Endothelial cell of umbilical vein (primary cell): ENCODE data around the gene SEMA4D. TPM values are rescaled to one million over a fixed set of nuclear protein-coding genes. Genes with fewer than 3 reads are reported as not detected.
A peak's percentile ranks its signal among the peaks of the same experiment; 100 is the strongest.

Experiments used
- BruUV-seq: library from RNA; stranded (reverse); fragments of 400-500 nt; replicated peaks from 2 replicates; lab custom pipeline; 2021; lab: Mats Ljungman, UMichigan
- CTCF ChIA-PET: fragments of 300-600, 350-600 bp; sonication (Branson Sonifier 250); formaldehyde crosslinking; loops from one replicate; lab custom pipeline; 2021; ENCODE audit warnings: antibody characterized with exemption, inconsistent platforms; lab: Charles Lee
- POLR2A ChIA-PET: fragments of 300-600, 350-600 bp; sonication (Branson Sonifier 250); formaldehyde crosslinking; loops from one replicate; lab custom pipeline; 2021; ENCODE audit warnings: antibody characterized with exemption, inconsistent platforms; lab: Charles Lee
- DNase-seq: peaks from one replicate; pipeline ENCODE4 v3.0.0-alpha.2; 2011; ENCODE audit warnings: low read depth, low spot score
- FAIRE-seq: peaks from 2 replicates; lab custom pipeline; 2011; peaks lifted over from hg19 to GRCh38; lab: Jason Lieb, UNC
- H2AFZ ChIP-seq: 2 replicates; pipeline ENCODE4 v1.6.0; 2012; ENCODE audit warnings: low read depth, low read length, control low read depth, inconsistent platforms
- H3K27ac ChIP-seq: 2 replicates; pipeline ENCODE4 v1.5.1; 2011; ENCODE audit warnings: low read depth, mild to moderate bottlenecking, control low read depth, low read length, moderate library complexity; ENCODE audit not compliant: insufficient read depth
- H3K27me3 ChIP-seq, 2 experiments: 2 replicates each; pipeline versions ENCODE4 v1.6.0 to v1.6.1; 2011; ENCODE audit warnings: low read length in 2 of 2, mixed read lengths in 1 of 2; ENCODE audit not compliant: control insufficient read depth in 2 of 2, insufficient read depth in 2 of 2
- H3K36me3 ChIP-seq, 2 experiments: 2 replicates in 1 of 2; 3 replicates in 1 of 2; pipeline ENCODE4 v1.5.1; 2011; ENCODE audit warnings: low read length in 2 of 2, mild to moderate bottlenecking in 1 of 2, moderate library complexity in 1 of 2; ENCODE audit not compliant: control insufficient read depth in 2 of 2, insufficient read depth in 2 of 2; ENCODE audit errors: extremely low read depth in 1 of 2
- H3K4me1 ChIP-seq: 3 replicates; pipeline ENCODE4 v1.5.1; 2011; ENCODE audit warnings: mild to moderate bottlenecking, low read length; ENCODE audit not compliant: control insufficient read depth, insufficient read depth; ENCODE audit errors: extremely low read depth
- H3K4me2 ChIP-seq: 2 replicates; pipeline ENCODE4 v1.6.1; 2011; ENCODE audit warnings: low read length, control low read depth, mixed read lengths; ENCODE audit not compliant: insufficient read depth
- H3K4me3 ChIP-seq, 3 experiments: fragments of 200-600 bp in 1 of 3; sonication (generic), shearing (Covaris generic) in 1 of 3; replicated peaks in 1 of 3; 2 replicates each; pipeline ENCODE4 v1.5.1; 2011 to 2016; ENCODE audit warnings: control low read depth in 3 of 3, low read length in 3 of 3, mild to moderate bottlenecking in 2 of 3, inconsistent platforms in 1 of 3, low read depth in 1 of 3, moderate library complexity in 1 of 3; ENCODE audit not compliant: insufficient read depth in 1 of 3
- H3K79me2 ChIP-seq: 2 replicates; pipeline ENCODE4 v1.6.0; 2012; ENCODE audit warnings: low read length, inconsistent platforms; ENCODE audit not compliant: control insufficient read depth, insufficient read depth
- H3K9ac ChIP-seq: replicated peaks from 2 replicates; pipeline ENCODE3; 2011; ENCODE audit warnings: low read length, control low read depth; ENCODE audit not compliant: insufficient read depth; ENCODE audit errors: extremely low read depth
- H3K9me1 ChIP-seq: replicated peaks from 3 replicates; pipeline ENCODE4 v1.6.0; 2011; ENCODE audit warnings: mild to moderate bottlenecking, low read length; ENCODE audit not compliant: control insufficient read depth, insufficient read depth; ENCODE audit errors: extremely low read depth
- H3K9me3 ChIP-seq: replicated peaks from 2 replicates; pipeline ENCODE4 v1.5.1; 2012; ENCODE audit warnings: low read length, inconsistent platforms; ENCODE audit not compliant: control insufficient read depth, insufficient read depth
- H4K20me1 ChIP-seq: replicated peaks from 2 replicates; pipeline ENCODE3; 2011; ENCODE audit warnings: mild to moderate bottlenecking, low read length; ENCODE audit not compliant: control insufficient read depth, insufficient read depth; ENCODE audit errors: extremely low read depth
- EZH2 ChIP-seq: IDR thresholded peaks from 2 replicates; pipeline ENCODE4 v1.6.1; 2012; ENCODE audit warnings: borderline replicate concordance, low read depth, mild to moderate bottlenecking, moderate library complexity, low read length, inconsistent platforms; ENCODE audit not compliant: severe bottlenecking
- FOS ChIP-seq: IDR thresholded peaks from 2 replicates; pipeline ENCODE4 v1.6.1; 2011; ENCODE audit warnings: mild to moderate bottlenecking, low read length, moderate library complexity, borderline replicate concordance; ENCODE audit not compliant: insufficient read depth
- GATA2 ChIP-seq: IDR thresholded peaks from 2 replicates; pipeline ENCODE4 v1.7.0; 2011; ENCODE audit warnings: low read depth, mild to moderate bottlenecking, moderate library complexity, mixed read lengths, low read length; ENCODE audit not compliant: insufficient read length, insufficient read depth
- JUN ChIP-seq: IDR thresholded peaks from 2 replicates; pipeline ENCODE4 v1.6.1; 2011; ENCODE audit warnings: borderline replicate concordance, low read depth; ENCODE audit not compliant: insufficient read length, insufficient read depth
- MYC ChIP-seq: IDR thresholded peaks from one replicate; pipeline ENCODE4 v1.6.1; 2011; ENCODE audit warnings: mild to moderate bottlenecking, low read depth, low read length
- dilution Hi-C: fragments of 300-500 bp; cut with MboI; formaldehyde crosslinking; loops from one replicate; pipeline ENCODE4 v1.15.0; 2019; ENCODE audit warnings: low sequenced_read_pairs; ENCODE audit not compliant: extremely low pct_ligation_motif_present
- intact Hi-C: fragments of 100-400 bp; cut with micrococcal nuclease; formaldehyde crosslinking; loops from one replicate; pipeline ENCODE4 v1.10.0; 2022
- polyA plus RNA-seq, 4 experiments: library from polyadenylated mRNA; depleted of rRNA in 3 of 4; stranded (reverse) in 3 of 4; unstranded in 1 of 4; fragments of >200 nt; gene quantifications; 2 replicates each; pipeline versions ENCODE4 v1.2.1 to v1.2.3, GENCODE V29; 2011 to 2012; ENCODE audit warnings: missing spikeins in 1 of 4
- total RNA-seq: library from RNA; stranded (reverse); gene quantifications from 2 replicates; pipeline ENCODE4 v1.2.3, GENCODE V29; 2021
- TF ChIP-seq, protein P1 (sequence below), 2 donors: IDR thresholded peaks; 1 replicate in 1 of 2; 2 replicates in 1 of 2; pipeline ENCODE4 v1.5.1; 2011; ENCODE audit warnings: low read length in 2 of 2, mild to moderate bottlenecking in 2 of 2, moderate library complexity in 2 of 2, control low read depth in 1 of 2, inconsistent platforms in 1 of 2, low read depth in 1 of 2; ENCODE audit not compliant: insufficient read depth in 1 of 2; ENCODE audit errors: extremely low read depth in 1 of 2
- TF ChIP-seq, protein P2 (sequence below): IDR thresholded peaks from 2 replicates; pipeline ENCODE4 v1.6.1; 2011; ENCODE audit not compliant: insufficient read depth, insufficient read length

SEMA4D gene
- total and polyA plus RNA-seq, 2 donors (not counting 3 experiments of a cell fraction or from before 2014, with no cell fraction given) = 3.9 to 15.7 TPM

DNA sequence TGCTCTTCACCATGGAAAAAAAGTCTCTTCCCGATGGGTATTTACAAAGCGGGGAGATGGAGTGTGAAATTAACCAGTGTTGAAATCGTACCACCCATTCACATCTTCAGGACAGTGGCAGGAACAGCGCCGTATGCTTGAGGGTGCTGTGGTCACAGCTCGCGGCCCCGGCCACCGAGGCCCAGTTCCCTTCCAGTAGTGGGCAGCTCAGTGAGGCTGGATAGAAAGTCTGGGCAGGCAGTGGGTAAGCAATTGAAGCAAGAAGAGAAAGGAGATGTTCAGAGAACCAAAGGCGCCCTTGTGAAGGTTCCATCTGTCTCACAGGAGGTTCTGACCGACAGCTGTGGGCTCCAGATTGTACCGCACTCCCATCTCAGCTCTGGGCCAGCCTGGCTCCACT lies 120.5 kb downstream of the SEMA4D start:
- FAIRE-seq (no peak), DNase-seq (no peak)
- TF ChIP-seq, protein P1, sequence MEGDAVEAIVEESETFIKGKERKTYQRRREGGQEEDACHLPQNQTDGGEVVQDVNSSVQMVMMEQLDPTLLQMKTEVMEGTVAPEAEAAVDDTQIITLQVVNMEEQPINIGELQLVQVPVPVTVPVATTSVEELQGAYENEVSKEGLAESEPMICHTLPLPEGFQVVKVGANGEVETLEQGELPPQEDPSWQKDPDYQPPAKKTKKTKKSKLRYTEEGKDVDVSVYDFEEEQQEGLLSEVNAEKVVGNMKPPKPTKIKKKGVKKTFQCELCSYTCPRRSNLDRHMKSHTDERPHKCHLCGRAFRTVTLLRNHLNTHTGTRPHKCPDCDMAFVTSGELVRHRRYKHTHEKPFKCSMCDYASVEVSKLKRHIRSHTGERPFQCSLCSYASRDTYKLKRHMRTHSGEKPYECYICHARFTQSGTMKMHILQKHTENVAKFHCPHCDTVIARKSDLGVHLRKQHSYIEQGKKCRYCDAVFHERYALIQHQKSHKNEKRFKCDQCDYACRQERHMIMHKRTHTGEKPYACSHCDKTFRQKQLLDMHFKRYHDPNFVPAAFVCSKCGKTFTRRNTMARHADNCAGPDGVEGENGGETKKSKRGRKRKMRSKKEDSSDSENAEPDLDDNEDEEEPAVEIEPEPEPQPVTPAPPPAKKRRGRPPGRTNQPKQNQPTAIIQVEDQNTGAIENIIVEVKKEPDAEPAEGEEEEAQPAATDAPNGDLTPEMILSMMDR (IDR thresholded peaks at IDR 0.05; ENCODE audit: extremely low read depth in 1 of 2, insufficient read depth in 1 of 2, low read depth in 1 of 2, low read length in 2 of 2) = no peak
- TF ChIP-seq EZH2 = no peak
- no peak for TF ChIP-seq MYC
- no peak for TF ChIP-seq FOS
- TF ChIP-seq GATA2 = no peak
- no peak for TF ChIP-seq JUN
- TF ChIP-seq, protein P2, sequence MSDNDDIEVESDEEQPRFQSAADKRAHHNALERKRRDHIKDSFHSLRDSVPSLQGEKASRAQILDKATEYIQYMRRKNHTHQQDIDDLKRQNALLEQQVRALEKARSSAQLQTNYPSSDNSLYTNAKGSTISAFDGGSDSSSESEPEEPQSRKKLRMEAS = no peak
- ChIA-PET POLR2A (no interaction called here), CTCF (no interaction called here)
- H2AFZ ChIP-seq = no peak overlapping the region
- H3K79me2 ChIP-seq = no peaks in the 10 kb centered on the region
- H3K9me1 ChIP-seq = no peaks in the 10 kb centered on the region
- H3K27me3 ChIP-seq = no peaks in the 10 kb centered on the region
- intact Hi-C loops = loop anchor here (5.0 kb wide), 1 partner anchor 170 kb away; no protein-coding TSS in a partner anchor
- H3K36me3 ChIP-seq = no peaks in the 10 kb centered on the region
- no peaks in the 10 kb centered on the region for H3K4me1 ChIP-seq
- dilution Hi-C loops = no loop called here
- no peaks in the 10 kb centered on the region for H4K20me1 ChIP-seq
- H3K27ac ChIP-seq = no peak overlapping the region
- H3K9ac ChIP-seq = no peak overlapping the region
- H3K9me3 ChIP-seq = no peaks in the 10 kb centered on the region
- BruUV-seq = TSS peak; percentile 43
- no peak overlapping the region for H3K4me3 ChIP-seq
- no peak overlapping the region for H3K4me2 ChIP-seq
